NCI-H446 (cell line): ENCODE data around the gene ARHGEF12.
A peak's percentile ranks its signal among the peaks of the same experiment; 100 is the strongest.

Source experiments
- DNase-seq, 2 experiments: peaks; one replicate each; lab custom pipeline; 2025; lab: John Stamatoyannopoulos, UW

ARHGEF12 gene

DNA sequence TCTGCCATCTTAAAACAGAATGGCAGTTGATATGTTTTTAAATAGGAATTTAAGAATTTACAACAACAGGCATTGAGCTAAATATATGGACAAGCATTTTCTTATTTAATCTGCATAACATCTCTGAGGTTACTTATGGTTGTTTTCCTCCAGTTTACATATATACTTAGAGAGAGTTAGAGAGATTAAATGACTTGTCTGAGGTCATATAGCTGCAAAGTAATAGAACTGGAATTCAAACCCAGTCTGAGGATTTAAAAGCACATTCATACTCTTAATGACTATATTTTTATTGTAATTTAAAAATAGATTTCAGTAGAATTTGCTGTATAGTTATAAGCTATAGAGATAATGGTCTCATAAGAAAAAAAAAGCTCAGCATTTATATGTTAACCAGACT, 93.9 kb downstream of the ARHGEF12 start:
- DNase-seq = no peak

DNA sequence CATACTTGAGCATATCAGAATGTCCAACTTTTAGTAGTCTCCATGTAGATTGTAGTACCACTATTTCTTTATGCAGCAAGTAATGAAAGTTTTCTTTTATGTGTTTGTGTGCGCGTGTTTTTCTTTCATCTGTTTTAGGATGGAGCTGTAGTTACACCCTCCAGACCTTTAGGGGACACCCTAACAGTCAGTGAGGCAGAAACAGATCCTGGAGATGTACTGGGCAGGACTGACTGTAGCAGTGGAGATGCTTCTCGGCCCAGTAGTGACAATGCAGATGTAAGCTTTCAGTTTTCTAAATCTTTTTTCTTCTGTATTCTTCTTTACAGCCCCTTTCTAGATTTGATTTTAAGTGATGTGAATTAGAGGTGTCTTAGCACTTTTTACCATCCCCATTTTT, 95.4 kb downstream of the ARHGEF12 start:
- no peak for DNase-seq

DNA sequence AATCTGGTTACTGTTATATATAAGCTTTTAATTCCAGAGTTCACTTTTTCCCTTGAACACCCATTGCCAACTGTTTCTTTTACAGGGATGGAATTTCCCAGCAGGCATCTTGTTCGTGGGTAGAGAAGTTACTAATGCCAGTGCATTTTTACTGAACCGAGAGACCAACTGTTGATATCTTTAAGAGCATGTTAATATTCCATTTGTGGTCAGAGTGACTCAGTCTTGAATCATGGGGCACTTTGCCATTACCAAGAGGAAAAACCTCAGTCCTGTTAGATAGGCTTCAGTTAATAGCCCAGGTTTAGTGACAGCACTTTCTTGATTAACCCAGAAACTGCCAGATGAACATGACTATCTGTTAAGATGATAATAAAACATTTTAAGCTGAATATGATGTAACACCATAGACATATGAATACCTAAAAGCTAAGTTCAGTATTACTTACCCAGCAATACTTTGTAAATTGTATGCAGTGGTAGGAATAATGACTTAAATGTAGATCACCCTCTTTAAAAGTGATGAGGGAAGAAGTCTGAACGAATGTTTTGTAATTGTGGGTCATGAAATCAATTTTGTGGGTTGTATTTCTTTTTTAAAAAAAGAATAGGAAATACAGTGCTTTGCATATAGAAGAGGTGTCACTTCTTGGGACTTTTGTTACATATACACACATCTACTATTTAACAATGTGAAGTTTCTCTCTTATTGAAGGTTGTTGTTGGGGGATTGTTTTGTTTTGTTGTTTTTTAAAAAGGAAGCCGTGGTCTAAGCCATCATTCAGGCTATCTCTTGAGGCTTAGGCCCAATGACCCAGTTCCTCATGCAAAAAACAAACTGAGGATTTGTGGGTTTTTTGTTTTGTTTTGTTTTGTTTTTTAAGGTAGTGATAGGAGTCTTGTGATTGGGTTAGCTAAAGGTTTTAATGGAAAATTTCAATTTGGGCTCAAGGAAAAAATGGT, 96.1 kb downstream of the ARHGEF12 start:
- DNase-seq = peak in 1 of 2 experiments; percentile 36

DNA sequence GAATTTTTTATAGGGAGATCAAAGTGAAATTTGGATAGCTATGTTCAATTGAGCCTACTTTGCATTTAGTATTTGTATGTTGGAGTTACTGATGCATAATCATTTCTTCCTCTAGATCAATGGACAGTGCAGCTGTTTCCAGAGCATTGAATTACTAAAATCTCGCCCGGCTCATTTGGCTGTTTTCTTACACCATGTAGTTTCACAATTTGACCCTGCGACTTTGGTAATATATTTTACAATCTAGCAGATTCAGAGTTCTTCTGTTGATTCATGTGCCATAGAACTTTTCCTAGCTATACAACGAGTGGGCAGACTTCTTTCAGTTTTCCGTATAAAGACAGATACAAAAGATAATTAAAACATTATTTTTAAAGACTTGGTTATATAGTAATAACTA, 105.4 kb downstream of the ARHGEF12 start:
- DNase-seq = no peak

DNA sequence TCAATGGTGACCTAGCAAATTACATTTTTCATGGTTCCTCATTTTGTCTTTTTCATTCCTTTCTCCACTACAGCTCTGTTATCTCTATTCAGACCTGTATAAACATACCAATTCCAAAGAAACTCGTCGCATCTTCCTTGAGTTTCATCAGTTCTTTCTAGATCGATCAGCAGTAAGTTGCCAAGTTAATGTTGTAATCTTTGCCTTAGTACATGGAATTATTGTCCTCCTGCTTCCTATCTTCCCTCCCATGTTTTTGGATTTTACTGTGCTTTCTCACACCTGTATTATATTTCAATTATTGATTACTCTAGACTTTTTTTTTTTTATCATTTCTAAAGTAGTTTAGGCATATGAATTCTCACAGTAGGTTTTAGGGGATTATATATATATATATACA, 105.8 kb downstream of the ARHGEF12 start:
- DNase-seq = no peak

DNA sequence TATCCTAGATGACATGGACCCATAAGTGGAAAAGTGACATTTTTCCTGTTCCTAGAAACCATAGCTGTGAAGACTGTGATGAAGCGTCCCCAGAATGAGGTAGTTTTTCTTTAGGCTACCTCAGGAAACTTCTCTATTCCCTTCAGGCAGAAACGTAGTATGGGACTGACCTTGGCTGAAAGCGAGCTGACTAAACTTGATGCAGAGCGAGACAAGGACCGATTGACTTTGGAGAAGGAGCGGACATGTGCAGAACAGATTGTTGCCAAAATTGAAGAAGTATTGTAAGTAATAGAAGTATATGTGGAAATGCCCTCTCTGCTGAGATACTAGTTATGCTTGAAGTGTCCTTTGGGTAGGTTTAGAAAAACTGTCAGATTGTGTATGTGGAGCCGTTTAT, 110.6 kb downstream of the ARHGEF12 start:
- DNase-seq = no peak

DNA sequence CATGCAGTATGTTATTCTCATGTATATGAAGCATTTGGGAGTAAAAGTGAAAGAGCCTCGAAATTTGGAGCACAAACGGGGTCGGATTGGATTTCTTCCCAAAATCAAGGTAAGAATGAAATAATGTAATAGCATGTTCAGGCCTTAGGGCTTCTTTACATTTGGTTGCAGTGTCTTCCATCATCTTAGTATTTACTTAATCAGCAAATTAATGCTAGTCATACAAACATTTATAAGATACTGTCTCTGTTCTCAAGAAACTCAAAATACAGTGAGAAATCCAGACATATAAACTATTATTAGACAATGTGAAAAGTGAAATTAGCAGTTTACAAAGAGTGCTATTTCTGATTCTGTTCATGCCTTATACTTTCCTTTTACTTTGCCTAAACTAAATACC, 112.0 kb downstream of the ARHGEF12 start:
- no peak for DNase-seq

DNA sequence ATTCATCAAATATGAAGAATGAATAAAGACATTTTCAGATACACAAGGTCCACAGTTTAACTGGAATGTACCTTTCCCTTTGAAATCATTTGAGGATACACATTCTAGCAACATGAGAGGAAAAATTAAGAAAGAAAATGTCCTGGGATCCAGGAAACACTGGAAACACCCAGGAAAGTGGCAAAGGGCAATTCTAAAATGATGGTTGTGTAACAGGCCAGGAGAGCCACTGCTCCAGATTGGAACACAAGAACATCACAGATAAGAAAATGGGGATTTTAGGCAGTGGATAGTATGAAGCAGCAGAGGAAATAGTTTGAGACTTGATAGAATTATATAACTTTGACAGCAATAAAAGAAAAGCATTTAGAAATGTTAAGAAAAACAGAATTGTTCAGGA, 119.3 kb downstream of the ARHGEF12 start:
- DNase-seq = no peak

DNA sequence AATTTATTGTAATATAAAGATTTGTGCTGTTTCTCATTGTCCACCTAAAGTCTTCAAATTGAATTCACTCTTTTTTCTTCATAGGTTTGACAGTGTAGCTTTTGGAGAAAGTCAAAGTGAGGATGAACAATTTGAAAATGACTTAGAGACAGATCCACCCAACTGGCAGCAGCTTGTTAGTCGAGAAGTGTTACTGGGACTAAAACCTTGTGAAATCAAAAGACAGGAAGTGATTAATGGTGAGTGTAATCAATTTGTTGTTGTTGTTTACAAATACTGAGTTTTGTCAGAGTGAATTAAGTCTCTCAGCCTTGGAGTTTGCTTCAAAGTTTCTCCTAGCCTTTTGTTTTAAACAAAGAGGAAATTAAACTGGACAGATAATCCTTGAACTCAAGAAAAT, 121.8 kb downstream of the ARHGEF12 start:
- no peak for DNase-seq

DNA sequence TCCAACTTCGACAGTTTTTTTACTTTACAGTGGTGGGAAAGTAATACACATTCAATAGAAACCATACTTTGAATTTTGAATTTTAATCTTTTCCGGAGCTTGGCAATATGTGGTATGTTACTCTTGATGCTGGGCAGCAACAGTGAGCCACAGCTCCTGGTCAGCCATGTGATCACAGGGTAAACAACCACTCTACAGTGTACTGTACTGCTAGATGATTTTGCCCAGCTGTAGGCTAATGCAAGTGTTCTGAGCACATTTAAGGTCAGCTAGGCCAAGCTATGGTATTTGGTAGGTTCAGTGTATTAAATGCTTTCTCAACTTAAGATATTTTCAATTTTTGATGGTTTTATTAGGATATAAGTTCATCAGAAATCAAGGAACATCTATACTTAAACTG, 126.6 kb downstream of the ARHGEF12 start:
- DNase-seq = no peak

DNA sequence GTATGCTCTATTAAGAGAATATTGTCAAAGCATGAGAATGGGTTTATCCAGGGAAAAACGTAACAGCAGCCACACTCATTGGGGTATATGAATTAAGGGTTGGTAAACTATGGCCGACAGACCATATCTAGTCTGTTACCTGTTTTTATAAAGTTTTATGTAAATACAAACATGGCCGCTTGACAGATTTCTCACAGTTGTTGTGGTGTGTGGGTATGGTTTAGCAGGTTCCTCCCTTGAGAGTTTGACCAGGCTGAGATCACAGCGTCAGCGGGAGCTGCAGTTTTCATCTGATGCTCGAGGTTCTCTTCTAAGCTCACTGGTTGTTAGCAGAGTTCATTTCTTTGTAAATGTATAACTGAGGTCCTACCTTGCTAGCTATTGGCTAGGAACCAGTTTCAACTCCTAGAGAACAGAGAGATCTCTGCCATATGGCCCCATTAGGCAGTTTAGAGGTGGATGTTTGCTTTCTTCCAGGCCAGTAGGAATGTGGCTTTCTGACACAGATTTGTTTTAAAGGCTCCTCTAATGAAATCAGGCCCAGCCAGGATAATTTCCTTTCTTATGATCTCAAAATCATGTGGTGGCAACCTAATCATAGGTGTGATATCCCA, 129.8 kb downstream of the ARHGEF12 start:
- no peak for DNase-seq

DNA sequence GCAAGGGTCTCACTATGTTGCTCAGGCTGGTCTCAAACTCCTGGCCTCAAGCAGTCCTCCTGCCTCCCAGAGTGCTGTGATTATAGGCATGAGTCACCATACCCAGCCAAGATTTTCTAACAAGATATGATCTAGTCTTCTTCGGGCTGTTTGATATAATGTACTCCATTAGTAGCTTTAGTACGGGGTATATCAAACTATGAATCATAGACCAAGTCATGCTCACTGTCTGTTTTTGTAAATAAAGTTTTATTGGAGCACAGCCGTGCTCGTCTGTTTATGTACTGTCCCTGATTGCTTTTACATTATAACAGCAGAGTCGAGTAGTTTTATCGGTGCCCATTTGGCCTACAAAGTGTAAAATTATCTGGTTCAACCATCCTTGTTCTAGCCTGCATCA, 131.4 kb downstream of the ARHGEF12 start:
- no peak for DNase-seq

DNA sequence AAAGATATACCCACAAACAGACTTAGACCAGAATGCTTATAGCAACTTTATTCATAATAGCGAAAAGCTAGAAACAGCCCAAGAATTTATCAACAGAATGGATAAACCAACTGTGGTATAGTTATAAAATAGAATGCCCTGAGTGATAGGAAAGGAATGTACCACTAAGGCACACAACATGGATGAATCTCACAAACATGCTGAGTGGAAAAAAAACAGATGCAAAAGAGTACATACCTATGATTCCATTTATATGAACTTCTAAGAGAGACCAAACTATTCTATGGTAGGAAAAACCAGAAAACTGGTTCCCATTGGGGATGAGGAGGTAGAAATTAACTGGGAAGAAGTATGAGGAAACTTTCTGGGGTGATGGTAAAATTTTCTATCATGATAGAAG, 134.9 kb downstream of the ARHGEF12 start:
- no peak for DNase-seq

DNA sequence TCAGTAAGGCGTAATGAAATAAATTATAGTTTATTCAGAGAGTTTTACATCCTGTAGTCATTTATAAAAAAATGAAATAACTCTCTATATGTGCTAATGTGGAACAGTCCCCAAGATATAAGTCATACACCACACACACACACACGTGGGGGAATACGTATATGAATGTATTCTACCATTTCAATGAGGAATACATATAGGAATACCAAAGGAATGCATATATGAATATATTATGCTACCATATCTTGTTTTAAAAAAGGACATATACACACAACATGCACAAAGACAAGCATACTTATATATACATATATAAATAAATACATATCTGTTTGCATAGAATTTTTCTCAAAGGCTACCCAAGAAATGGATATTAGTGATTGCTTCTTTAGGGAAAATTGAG, 135.8 kb downstream of the ARHGEF12 start:
- DNase-seq = no peak

DNA sequence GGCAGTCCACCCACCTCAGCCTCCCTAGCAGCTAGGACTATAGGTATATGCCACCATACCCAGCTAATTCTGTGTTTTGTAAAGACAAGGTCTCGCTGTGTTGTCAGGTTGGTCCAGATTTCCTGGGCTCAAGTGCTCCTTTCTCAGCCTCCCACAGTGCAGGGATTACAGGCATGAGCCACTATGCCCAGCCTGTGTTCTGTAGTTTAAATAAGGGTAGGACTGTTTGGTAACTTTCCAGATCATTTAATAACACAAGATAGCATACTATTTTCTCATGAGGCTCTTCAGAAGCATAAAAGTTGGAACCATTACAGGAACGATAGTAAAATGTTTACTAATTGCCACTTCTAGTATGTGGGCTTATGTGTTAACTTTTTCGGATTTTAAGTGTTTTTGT, 137.3 kb downstream of the ARHGEF12 start:
- no peak for DNase-seq

DNA sequence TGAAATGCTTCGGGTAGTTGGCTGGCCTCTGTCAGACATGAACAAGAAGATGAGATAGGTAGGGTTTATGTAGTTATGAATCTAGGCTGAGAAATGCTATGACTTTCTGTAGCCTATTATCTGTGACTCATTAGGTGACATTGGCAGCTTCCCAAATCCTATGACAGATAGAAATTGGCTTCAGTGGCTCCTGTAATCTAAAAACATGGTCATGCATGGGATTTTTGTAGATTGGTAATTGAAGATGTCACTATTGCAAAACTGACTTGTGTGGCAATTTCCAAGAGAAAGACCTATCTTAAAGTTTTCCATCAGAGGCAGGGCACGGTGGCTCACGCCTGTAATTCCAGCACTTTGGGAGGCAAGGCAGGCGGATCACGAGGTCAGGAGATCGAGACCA, 145.9 kb downstream of the ARHGEF12 start:
- DNase-seq = no peak

DNA sequence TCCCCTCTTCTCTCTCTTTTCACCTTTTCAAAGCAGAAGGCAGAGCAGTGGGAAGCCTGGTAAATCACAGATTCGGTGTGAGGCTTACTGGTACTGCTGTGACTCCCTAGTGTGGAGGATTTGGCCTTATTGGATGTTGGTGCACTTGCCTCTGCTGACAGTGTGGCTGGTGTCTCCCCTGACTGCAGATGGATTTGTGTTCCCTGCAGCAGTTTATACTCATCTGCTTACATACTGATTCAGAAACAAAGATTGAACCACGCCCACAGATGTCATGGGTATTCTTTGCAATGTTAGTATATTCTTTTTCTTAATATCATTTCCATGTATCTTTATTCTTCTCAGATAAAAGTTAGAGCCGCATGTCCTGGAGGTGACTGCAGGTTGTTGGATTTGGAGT, 148.5 kb downstream of the ARHGEF12 start:
- no peak for DNase-seq

DNA sequence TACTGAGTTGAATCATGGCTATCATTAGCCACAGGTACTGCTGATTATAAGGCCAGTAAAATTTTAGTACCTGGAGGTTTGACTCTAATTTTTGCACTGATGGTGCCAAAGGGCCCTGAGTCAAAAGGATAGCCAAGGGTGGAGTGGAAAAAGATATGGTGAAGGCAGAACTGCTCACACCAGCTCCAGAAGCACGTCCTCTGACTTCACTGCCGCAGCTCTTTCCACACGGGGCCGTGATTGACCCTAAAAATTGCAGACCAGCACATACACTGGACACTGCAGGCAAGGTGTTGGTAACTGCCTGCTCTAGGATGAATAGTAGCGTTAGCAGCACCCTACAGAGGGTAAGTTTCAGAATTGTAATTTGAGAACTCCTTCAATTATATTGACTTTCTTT, 149.9 kb downstream of the ARHGEF12 start:
- no peak for DNase-seq

DNA sequence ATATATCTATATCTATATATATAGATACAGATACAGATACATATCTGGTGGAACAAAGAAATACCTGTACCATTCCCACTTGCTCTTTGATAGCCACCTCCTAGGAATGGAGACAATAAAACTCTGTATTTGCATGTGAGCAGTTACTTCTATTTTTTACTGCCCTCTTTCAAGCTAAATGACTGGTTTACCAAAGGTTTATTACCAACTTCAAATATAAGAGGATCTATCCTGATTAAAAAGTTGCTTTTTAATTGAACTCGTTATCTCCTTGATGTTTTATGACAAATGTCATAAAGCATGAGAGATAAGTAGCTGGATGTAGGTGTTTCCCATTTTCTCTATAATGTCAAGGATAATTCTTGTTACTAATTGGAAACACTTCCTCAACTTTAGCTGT, 153.6 kb downstream of the ARHGEF12 start:
- DNase-seq = no peak

DNA sequence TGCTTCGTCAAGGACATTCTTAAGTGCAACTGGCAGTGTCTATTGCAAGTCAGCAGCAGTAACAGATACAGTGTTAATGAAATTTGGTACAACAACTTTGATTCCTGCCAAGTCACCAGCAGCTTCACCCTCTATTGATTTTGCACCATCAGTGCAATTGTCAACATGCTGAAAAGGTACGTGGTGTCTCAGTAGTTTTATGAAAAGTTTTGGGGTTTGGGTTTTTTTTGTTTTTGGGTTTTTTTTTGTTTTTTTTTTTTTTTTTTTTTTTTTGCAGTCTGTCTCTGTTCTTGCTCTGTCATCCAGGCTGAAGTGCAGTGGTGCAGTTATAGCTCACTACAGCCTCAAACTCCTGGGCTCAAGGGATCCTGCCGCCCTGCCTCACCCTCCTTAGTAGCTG, 156.3 kb downstream of the ARHGEF12 start:
- DNase-seq = no peak

DNA sequence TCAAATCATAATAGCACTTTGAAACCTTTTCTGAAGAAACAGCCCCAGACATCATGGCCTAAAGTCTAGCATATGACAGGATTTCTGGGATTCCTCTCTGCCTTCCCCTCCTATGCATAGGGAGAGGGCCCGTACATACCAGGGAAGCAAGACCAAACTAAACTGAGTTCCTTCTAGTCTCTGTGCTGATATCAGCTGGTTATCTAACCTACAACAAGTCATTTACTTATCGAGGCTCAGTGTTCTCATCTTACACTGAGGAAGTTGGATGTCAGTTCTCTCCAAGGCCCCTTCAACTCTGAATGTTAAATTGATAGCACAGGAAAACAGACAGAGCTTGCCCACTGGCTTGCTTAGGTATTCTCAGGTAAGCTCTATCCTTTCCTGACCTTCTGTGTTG, 158.4 kb downstream of the ARHGEF12 start:
- no peak for DNase-seq

DNA sequence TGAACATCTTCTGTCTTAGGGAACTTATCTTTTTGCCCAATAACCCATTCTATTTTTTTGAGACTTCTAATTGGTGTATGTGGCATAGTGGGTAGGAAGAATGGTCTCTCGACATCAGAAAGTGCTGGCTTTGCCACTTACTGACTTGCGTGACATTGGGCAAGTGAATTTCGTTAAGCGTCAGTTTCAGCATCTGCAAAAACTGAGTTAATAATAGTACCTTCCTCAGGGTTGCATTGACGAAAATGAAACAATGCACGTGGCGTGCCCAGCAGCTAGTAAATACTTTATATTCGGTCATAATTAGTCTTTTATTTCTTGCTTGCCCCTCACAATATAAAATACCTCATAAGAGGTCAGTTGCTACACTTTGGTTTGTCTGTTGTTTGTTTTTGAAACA, 162.9 kb downstream of the ARHGEF12 start:
- DNase-seq = no peak

DNA sequence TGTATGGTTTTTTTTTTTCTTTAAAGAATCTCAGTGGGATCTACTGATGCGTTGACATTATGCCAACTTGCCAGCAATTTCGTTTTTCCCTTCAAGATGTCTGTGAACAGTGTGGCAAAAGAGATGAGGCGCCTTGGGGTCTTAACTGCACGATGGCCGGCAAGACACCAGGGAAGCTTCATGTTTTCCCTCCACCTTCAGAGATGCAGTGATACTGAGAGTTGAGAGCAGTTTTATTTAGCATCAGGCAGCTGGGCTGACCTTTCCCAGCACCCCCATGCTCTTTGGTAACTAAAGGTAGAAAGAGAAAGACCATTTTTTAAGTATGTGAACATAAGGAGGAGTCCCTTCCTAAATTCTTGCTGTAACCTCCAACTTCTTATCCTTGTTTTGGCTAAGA, 163.6 kb downstream of the ARHGEF12 start:
- no peak for DNase-seq
